Heart left ventricle (tissue), 16 donors: ENCODE measurements around the gene HEMK1. TPM values are rescaled to one million over a fixed set of nuclear protein-coding genes. Genes with fewer than 3 reads are reported as not detected.
A peak's percentile ranks its signal among the peaks of the same experiment; 100 is the strongest.

Source experiments
- ATAC-seq, 4 donors: fragments of 200-7000 bp; cut with Tn5 transposase; one replicate each; pipeline ENCODE4 v1.9.1; 2020 to 2022; ENCODE audit warnings: moderate library complexity in 4 of 4, mild to moderate bottlenecking in 3 of 4, moderate number of reproducible peaks in 1 of 4
- DNase-seq, 5 donors: peaks; one replicate each; pipeline ENCODE4 v3.0.0-alpha.2; 2020
- H3K27ac ChIP-seq, 12 donors: fragments of 200-600 bp; sonication (generic) in 4 of 12; one replicate each; pipeline versions ENCODE4 v1.5.0 to v1.8.0; 2016 to 2022; ENCODE audit warnings: mild to moderate bottlenecking in 2 of 12
- H3K27me3 ChIP-seq, 9 donors: fragments of 200-600 bp; sonication (generic) in 2 of 9; one replicate each; pipeline versions ENCODE4 v1.5.1 to v1.8.0; 2016 to 2022; ENCODE audit warnings: mild to moderate bottlenecking in 3 of 9
- H3K36me3 ChIP-seq, 9 donors: fragments of 200-600 bp; sonication (generic) in 2 of 9; one replicate each; pipeline versions ENCODE4 v1.5.0 to v1.8.0; 2018 to 2022; ENCODE audit warnings: mild to moderate bottlenecking in 2 of 9
- H3K4me1 ChIP-seq, 12 donors: fragments of 200-600 bp; sonication (generic) in 4 of 12; one replicate each; pipeline versions ENCODE4 v1.5.0 to v1.8.0; 2016 to 2022; ENCODE audit warnings: mild to moderate bottlenecking in 3 of 12
- H3K4me3 ChIP-seq, 12 donors: fragments of 200-600 bp; sonication (generic) in 4 of 12; one replicate each; pipeline versions ENCODE4 v1.5.0 to v1.8.0; 2017 to 2022; ENCODE audit warnings: mild to moderate bottlenecking in 9 of 12, moderate library complexity in 4 of 12
- H3K9me3 ChIP-seq, 12 donors: fragments of 200-600 bp; sonication (generic) in 4 of 12; one replicate each; pipeline versions ENCODE4 v1.5.0 to v1.8.0; 2016 to 2022; ENCODE audit warnings: mild to moderate bottlenecking in 1 of 12
- CTCF ChIP-seq, 12 donors: fragments of 200-600 bp; sonication (generic) in 4 of 12; IDR thresholded peaks; one replicate each; pipeline versions ENCODE4 v1.5.0 to v1.8.0; 2018 to 2022; ENCODE audit warnings: antibody characterized with exemption in 12 of 12, mild to moderate bottlenecking in 5 of 12
- POLR2A ChIP-seq, 2 donors: fragments of 450-650 bp; IDR thresholded peaks; one replicate each; pipeline ENCODE4 v1.6.1; 2017; ENCODE audit warnings: antibody characterized with exemption in 2 of 2, mild to moderate bottlenecking in 2 of 2, moderate library complexity in 2 of 2
- WGBS, 4 donors: extraction: QIAGEN DNeasy Blood & Tissue Kit in 2 of 4; methylation state at CpG; one replicate each; pipeline versions ENCODE4 v1.1.5 to v1.1.7; 2013 to 2018; 5-methylcytosine and 5-hydroxymethylcytosine counted together
- intact Hi-C, 10 donors: fragments of 100-400 bp; cut with DNase I; formaldehyde crosslinking; loops; one replicate each; pipeline versions ENCODE4 v1.11.1 to v1.14.2; 2022
- polyA plus RNA-seq, 2 donors: library from polyadenylated mRNA; stranded (reverse); fragments of 200-250 nt; gene quantifications; one replicate each; pipeline ENCODE4 v1.2.3, GENCODE V29; 2013
- total RNA-seq, 9 donors: library from RNA; depleted of rRNA in 2 of 9; stranded (reverse); fragments of >200 nt in 2 of 9; fragmentation: NEBNext Ultra II Directional in 3 of 9; extraction: Animal tissue kit (Norgen Biotek cat#: 25700) in 3 of 9; gene quantifications; one replicate each; pipeline versions ENCODE4 v1.1.0 to v1.2.4, GENCODE V29; 2016 to 2023
- donor health status: ischemic (EF 13 %, LVEDD 7.1; RV severe dilation, severe dysfunction).
- donor health status: healthy with polysubstance abuse.
- donor health status: DM: no; HTN: yes; CAD: no.
- donor health status: DM: no; HTN: no; CAD: no.
- donor health status: ischemic (EF 25% LVEDD 6.9; RV normal size, moderate dysfunction).
- donor health status: ischemic (EF 25% LVEDD 5.7; RV mildly dilated, moderate dysfunction).
- donor health status: healthy.
- donor health status: DM: yes; HTN: yes; CAD: no.
- donor health status: ischemic (EF 35%, LVEDD 5.7; RV mildly dilated, moderate dysfunction).
- donor health status: nonischemic (EF 11% LVEDD 7.7; RV severe dilation, severe dysfunction).
- donor health status: DM: yes; HTN: yes; CAD: no.
- donor health status: PGD.
- donor health status: ischemic (EF 29% LVEDD 5.4; RV normal size, mild dysfunction).
- donor health status: nonischemic (EF 23%, LVEDD 6.1; RV moderate dilation, normal function).

Gene HEMK1
- total and polyA plus RNA-seq, 11 donors, result 7.8 to 19.7 (median 13.8) TPM

GRCh38 chr3:50533807-50534461 is 35.4 kb upstream of the HEMK1 start:
- intact Hi-C loops, result no loop called here
- no peak overlapping the region for H3K27ac ChIP-seq
- no peak overlapping the region for H3K4me3 ChIP-seq
- H3K9me3 ChIP-seq, result no peaks in the 10 kb centered on the region
- H3K4me1 ChIP-seq, result peaks cover 0 to 5% (median 0%) of the 10 kb centered on the region in 12 donors
- whole genome bisulfite sequencing, 4 donors, result 55 to 68% (median 60%) methylated on average over 9 of the region's 9 CpGs
- H3K36me3 ChIP-seq, result no peaks in the 10 kb centered on the region
- DNase-seq (no peak), ATAC-seq (no peak)
- TF ChIP-seq POLR2A (IDR thresholded peaks at IDR 0.05) (no peak), CTCF (IDR thresholded peaks at IDR 0.05) (no peak)
- H3K27me3 ChIP-seq, result peaks cover 0 to 15% (median 0%) of the 10 kb centered on the region in 9 donors

GRCh38 chr3:50534681-50535330 is 34.5 kb upstream of the HEMK1 start:
- H3K4me1 ChIP-seq, result peaks cover 0 to 5% (median 0%) of the 10 kb centered on the region in 12 donors
- no peaks in the 10 kb centered on the region for H3K36me3 ChIP-seq
- TF ChIP-seq POLR2A (IDR thresholded peaks at IDR 0.05) (no peak), CTCF (IDR thresholded peaks at IDR 0.05) (no peak)
- 68 to 73% (median 69%) methylated on average over 9 of the region's 9 CpGs for WGBS, 4 donors
- no peak overlapping the region for H3K27ac ChIP-seq
- no peaks in the 10 kb centered on the region for H3K9me3 ChIP-seq
- H3K4me3 ChIP-seq, result no peak overlapping the region
- H3K27me3 ChIP-seq, result peaks cover 0 to 12% (median 0%) of the 10 kb centered on the region in 9 donors
- no peak for DNase-seq
- no peak for ATAC-seq
- intact Hi-C loops, result loop anchor here in 2 of 10 donors (5.0 kb wide), 1 partner anchor 168 kb away; no protein-coding TSS in a partner anchor

- H3K4me1 ChIP-seq, result peaks cover 0 to 5% (median 0%) of the 10 kb centered on the region in 12 donors
- intact Hi-C loops, result loop anchor here in 2 of 10 donors (5.0 kb wide), 1 partner anchor 169 kb away; no protein-coding TSS in a partner anchor
- peak in 1 of 4 donors; percentile 8 for ATAC-seq
- H3K9me3 ChIP-seq, result no peaks in the 10 kb centered on the region
- H3K36me3 ChIP-seq, result no peaks in the 10 kb centered on the region
- no peaks in the 10 kb centered on the region for H3K27me3 ChIP-seq
- 72 to 83% (median 79%) methylated on average over 5 of the region's 5 CpGs for WGBS, 4 donors
- no peak for TF ChIP-seq CTCF (IDR thresholded peaks at IDR 0.05)
- TF ChIP-seq POLR2A (IDR thresholded peaks at IDR 0.05), result no peak
- no peak overlapping the region for H3K27ac ChIP-seq
- no peak for DNase-seq
- H3K4me3 ChIP-seq, result no peak overlapping the region
Measured at GRCh38 chr3:50536471-50537180, 32.7 kb upstream of the HEMK1 start.
